Measurements from ENCODE around the gene UBL4A.

Gene UBL4A

DNA sequence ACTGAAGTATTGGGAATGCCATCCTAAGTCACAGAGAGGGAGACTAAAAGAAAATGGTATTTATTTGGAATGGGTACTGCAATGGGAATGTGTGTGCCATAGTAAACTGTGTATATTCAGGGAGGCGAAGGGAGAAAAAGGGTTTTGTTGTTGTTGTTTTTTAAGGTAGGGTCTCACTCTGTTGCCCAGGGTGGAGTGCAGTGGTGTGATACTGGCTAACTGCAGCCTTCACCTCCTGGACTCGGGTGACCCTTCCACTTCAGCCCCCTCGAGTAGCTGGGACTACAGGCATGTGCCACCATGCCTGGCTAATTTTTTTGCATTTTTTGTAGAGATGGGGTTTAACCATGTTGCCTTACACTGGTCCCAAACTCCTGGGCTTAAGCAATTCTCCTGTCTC is 8.3 kb upstream of the UBL4A start:
- no peak overlapping the region for H3K4ac ChIP-seq (ENCODE audit: low read length)
- no peak overlapping the region for H2AK5ac ChIP-seq (ENCODE audit: low read depth, low read length)
- H2BK12ac ChIP-seq (ENCODE audit: low read length) = no peak overlapping the region
- H2BK120ac ChIP-seq (ENCODE audit: low read depth, low read length) = no peak overlapping the region
- H3K9ac ChIP-seq (ENCODE audit: low read depth, low read length, poor library complexity) = no peak overlapping the region
- no peak overlapping the region for H2BK5ac ChIP-seq (ENCODE audit: low read length)
- H2BK15ac ChIP-seq (ENCODE audit: low read length) = no peak overlapping the region
- H4K8ac ChIP-seq (ENCODE audit: low read depth, low read length) = no peak overlapping the region
- H3K23ac ChIP-seq (ENCODE audit: low read depth, low read length, poor library complexity) = no peak overlapping the region
- H3K4me2 ChIP-seq (ENCODE audit: insufficient read depth, low read length, poor library complexity, severe bottlenecking) = no peak overlapping the region
- no peak overlapping the region for H3K18ac ChIP-seq (ENCODE audit: low read length)
- no peaks in the 10 kb centered on the region for H3K9me3 ChIP-seq (replicated peaks in 1 of 2; ENCODE audit: control insufficient read depth in 2 of 2, insufficient read depth in 1 of 2, low read depth in 1 of 2, low read length in 2 of 2)
- no peak overlapping the region for H2AFZ ChIP-seq (ENCODE audit: low read length)
- no peaks in the 10 kb centered on the region for H3K36me3 ChIP-seq (replicated peaks in 1 of 2; ENCODE audit: control insufficient read depth in 2 of 2, insufficient read depth in 2 of 2, low read length in 2 of 2)
- no peak overlapping the region for H4K91ac ChIP-seq (ENCODE audit: low read depth, low read length, poor library complexity)
- no peaks in the 10 kb centered on the region for H3K79me1 ChIP-seq (ENCODE audit: low read depth, low read length)
- no peaks in the 10 kb centered on the region for H3K27me3 ChIP-seq (ENCODE audit: control insufficient read depth in 3 of 3, insufficient read depth in 3 of 3, low read depth in 1 of 3, low read length in 3 of 3)
- no peak overlapping the region for H3K14ac ChIP-seq (ENCODE audit: low read length)
- H3K4me3 ChIP-seq (ENCODE audit: low read length in 2 of 2) = no peak overlapping the region
- WGBS, 2 donors (ENCODE audit: extremely low coverage in 2 of 2, insufficient read length in 2 of 2, insufficient replicate concordance in 1 of 2) = no CpG with 5 or more reads among the region's 3 CpGs
- no peak for DNase-seq (ENCODE audit: low spot score)
- no peak overlapping the region for H3K27ac ChIP-seq (replicated peaks; ENCODE audit: low read length)
- H3K4me1 ChIP-seq (ENCODE audit: control insufficient read depth in 2 of 2, insufficient read depth in 1 of 2, low read depth in 1 of 2, low read length in 2 of 2) = peaks cover 0 to 1% of the 10 kb centered on the region in 2 donors

DNA sequence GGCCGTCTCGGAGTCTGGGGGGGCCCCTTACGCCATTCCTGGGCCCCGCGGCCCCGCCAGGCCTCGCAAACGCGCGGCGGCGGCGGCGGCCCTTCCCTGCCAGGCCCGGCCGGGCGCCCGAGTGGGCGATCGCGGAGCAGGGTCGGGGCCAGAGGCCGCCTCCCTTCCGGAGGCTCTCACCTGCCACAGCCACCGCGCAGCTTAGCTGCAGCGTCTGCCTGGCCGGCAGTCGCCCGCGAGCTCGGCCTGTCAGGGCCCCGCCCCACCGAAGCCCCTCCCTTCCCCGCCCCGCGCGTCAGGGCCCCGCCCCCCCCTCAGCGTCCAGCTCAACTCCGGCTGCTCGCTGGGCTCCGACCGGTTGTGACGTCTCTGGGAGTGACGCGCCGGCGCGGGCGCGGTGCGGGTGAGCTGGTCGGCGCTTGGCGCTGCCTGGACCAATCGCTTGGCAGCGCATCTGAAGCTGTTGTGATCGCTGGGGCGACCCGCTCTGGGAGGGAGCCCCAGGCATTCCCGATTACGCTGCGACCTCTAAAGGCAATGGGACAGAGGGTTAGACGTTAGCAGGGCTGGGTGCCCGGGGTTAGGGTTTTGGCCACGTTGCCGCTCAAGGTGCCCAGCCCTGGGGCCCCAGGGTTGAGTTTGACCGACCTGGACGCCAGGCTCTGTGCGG is 4.1 kb upstream of the UBL4A start, which contains the start of gene SLC10A3:
Gene SLC10A3, minus strand, starts transcription at position 216 of the 670 bp plus-strand sequence. CDS start 1,689 bp downstream, outside the sequence.
- H2BK12ac ChIP-seq (ENCODE audit: low read length) = no peak within 1 kb of the TSS
- H3K4me3 ChIP-seq (ENCODE audit: low read length in 2 of 2) = peak within 1 kb of the TSS; percentile 57 to 84
- H4K91ac ChIP-seq (ENCODE audit: low read depth, low read length, poor library complexity) = no peak within 1 kb of the TSS
- no peak within 1 kb of the TSS for H3K4ac ChIP-seq (ENCODE audit: low read length)
- H2AFZ ChIP-seq (ENCODE audit: low read length) = peak within 1 kb of the TSS; percentile 87
- H3K23ac ChIP-seq (ENCODE audit: low read depth, low read length, poor library complexity) = no peak within 1 kb of the TSS
- no peak within 1 kb of the TSS for H4K8ac ChIP-seq (ENCODE audit: low read depth, low read length)
- H2AK5ac ChIP-seq (ENCODE audit: low read depth, low read length) = no peak within 1 kb of the TSS
- H2BK5ac ChIP-seq (ENCODE audit: low read length) = no peak within 1 kb of the TSS
- peaks cover 0 to 8% of the 10 kb centered on the region in 2 donors for H3K36me3 ChIP-seq (replicated peaks in 1 of 2; ENCODE audit: control insufficient read depth in 2 of 2, insufficient read depth in 2 of 2, low read length in 2 of 2)
- peak within 1 kb of the TSS; percentile 83 for H3K18ac ChIP-seq (ENCODE audit: low read length)
- H3K27me3 ChIP-seq (ENCODE audit: control insufficient read depth in 3 of 3, insufficient read depth in 3 of 3, low read depth in 1 of 3, low read length in 3 of 3) = no peaks in the 10 kb centered on the region
- peak within 1 kb of the TSS; percentile 38 for H3K14ac ChIP-seq (ENCODE audit: low read length)
- peak within 1 kb of the TSS; percentile 80 for H3K4me2 ChIP-seq (ENCODE audit: insufficient read depth, low read length, poor library complexity, severe bottlenecking)
- no peak within 1 kb of the TSS for H2BK15ac ChIP-seq (ENCODE audit: low read length)
- no peaks in the 10 kb centered on the region for H3K9me3 ChIP-seq (replicated peaks in 1 of 2; ENCODE audit: control insufficient read depth in 2 of 2, insufficient read depth in 1 of 2, low read depth in 1 of 2, low read length in 2 of 2)
- H3K27ac ChIP-seq (replicated peaks; ENCODE audit: low read length) = peak within 1 kb of the TSS; percentile 70
- WGBS, 2 donors (ENCODE audit: extremely low coverage in 2 of 2, insufficient read length in 2 of 2, insufficient replicate concordance in 1 of 2) = no CpG with 5 or more reads among the region's 71 CpGs
- peak within 1 kb of the TSS; percentile 63 for H3K9ac ChIP-seq (ENCODE audit: low read depth, low read length, poor library complexity)
- peak; percentile 86 for DNase-seq (ENCODE audit: low spot score)
- H3K79me1 ChIP-seq (ENCODE audit: low read depth, low read length) = no peaks in the 10 kb centered on the region
- no peak within 1 kb of the TSS for H2BK120ac ChIP-seq (ENCODE audit: low read depth, low read length)
- peaks cover 0 to 4% of the 10 kb centered on the region in 2 donors for H3K4me1 ChIP-seq (ENCODE audit: control insufficient read depth in 2 of 2, insufficient read depth in 1 of 2, low read depth in 1 of 2, low read length in 2 of 2)

DNA sequence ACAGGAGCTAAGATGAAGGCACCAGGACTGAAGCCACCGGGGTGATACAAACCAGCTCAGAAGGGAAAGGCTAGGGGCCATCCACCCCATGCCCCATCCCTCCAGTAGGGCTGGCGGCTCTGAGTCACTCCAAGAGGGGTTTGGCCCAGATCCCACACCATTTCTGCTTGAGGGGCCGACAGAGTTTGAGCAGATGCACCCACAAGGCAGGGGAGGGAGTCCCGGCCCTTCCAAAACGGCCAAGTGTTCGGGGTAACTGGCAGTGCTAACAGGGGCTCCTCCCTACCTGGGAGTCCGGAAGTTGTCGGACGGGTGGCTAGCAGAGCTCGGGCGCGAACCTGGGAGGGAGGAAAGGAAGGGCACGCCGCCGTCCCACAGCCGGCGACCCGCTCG is 3.6 kb upstream of the UBL4A start:
- Histone ChIP-seq H2BK12ac (ENCODE audit: low read length) (no peak overlapping the region), H3K4me1 (ENCODE audit: control insufficient read depth in 2 of 2, insufficient read depth in 1 of 2, low read depth in 1 of 2, low read length in 2 of 2) (peaks cover 0 to 4% of the 10 kb centered on the region in 2 donors), H3K27ac (replicated peaks; ENCODE audit: low read length) (no peak overlapping the region), H3K23ac (ENCODE audit: low read depth, low read length, poor library complexity) (no peak overlapping the region), H2BK120ac (ENCODE audit: low read depth, low read length) (no peak overlapping the region), H2BK5ac (ENCODE audit: low read length) (no peak overlapping the region), H4K91ac (ENCODE audit: low read depth, low read length, poor library complexity) (no peak overlapping the region), H3K9ac (ENCODE audit: low read depth, low read length, poor library complexity) (peak overlapping the region; percentile 63), H3K18ac (ENCODE audit: low read length) (peak overlapping the region; percentile 71), H3K9me3 (replicated peaks in 1 of 2; ENCODE audit: control insufficient read depth in 2 of 2, insufficient read depth in 1 of 2, low read depth in 1 of 2, low read length in 2 of 2) (no peaks in the 10 kb centered on the region), H3K14ac (ENCODE audit: low read length) (no peak overlapping the region), H3K4me2 (ENCODE audit: insufficient read depth, low read length, poor library complexity, severe bottlenecking) (peak overlapping the region; percentile 80), H3K79me1 (ENCODE audit: low read depth, low read length) (peaks cover 4% of the 10 kb centered on the region), H3K4ac (ENCODE audit: low read length) (no peak overlapping the region), H2AK5ac (ENCODE audit: low read depth, low read length) (no peak overlapping the region), H4K8ac (ENCODE audit: low read depth, low read length) (no peak overlapping the region), H2BK15ac (ENCODE audit: low read length) (no peak overlapping the region), H3K4me3 (ENCODE audit: low read length in 2 of 2) (peak overlapping the region; percentile 57 to 77), H2AFZ (ENCODE audit: low read length) (peak overlapping the region; percentile 70), H3K27me3 (ENCODE audit: control insufficient read depth in 3 of 3, insufficient read depth in 3 of 3, low read depth in 1 of 3, low read length in 3 of 3) (no peaks in the 10 kb centered on the region), H3K36me3 (replicated peaks in 1 of 2; ENCODE audit: control insufficient read depth in 2 of 2, insufficient read depth in 2 of 2, low read length in 2 of 2) (peaks cover under 1 to 8% of the 10 kb centered on the region in 2 donors)
- DNase-seq (ENCODE audit: low spot score) = no peak
- no CpG with 5 or more reads among the region's 19 CpGs for WGBS, 2 donors (ENCODE audit: extremely low coverage in 2 of 2, insufficient read length in 2 of 2, insufficient replicate concordance in 1 of 2)

DNA sequence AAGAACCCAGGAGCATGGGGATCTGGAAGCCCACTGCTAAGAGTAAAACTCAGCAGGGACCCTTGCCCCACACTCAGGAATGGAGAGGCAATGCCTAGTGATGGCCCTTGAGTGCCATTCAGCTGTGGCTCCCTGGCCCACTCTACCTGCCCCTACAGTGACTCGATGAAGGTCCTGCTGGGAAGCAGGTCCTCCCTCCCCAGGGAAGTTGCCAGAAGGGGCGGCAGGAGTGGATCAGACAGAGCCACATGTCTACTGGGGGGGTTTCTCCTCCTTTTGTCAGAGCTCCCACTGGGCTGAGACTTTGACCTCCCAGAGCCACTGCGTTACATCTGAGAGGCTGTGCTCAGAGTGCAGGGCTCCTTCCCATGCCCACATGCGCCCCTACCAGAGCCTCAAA is 2.8 kb upstream of the UBL4A start:
- H3K4me3 ChIP-seq (ENCODE audit: low read length in 2 of 2) = peak overlapping the region in 1 of 2 donors; percentile 6
- no peak overlapping the region for H3K23ac ChIP-seq (ENCODE audit: low read depth, low read length, poor library complexity)
- no peak overlapping the region for H2BK12ac ChIP-seq (ENCODE audit: low read length)
- H3K79me1 ChIP-seq (ENCODE audit: low read depth, low read length) = peaks cover 7% of the 10 kb centered on the region
- H3K4me1 ChIP-seq (ENCODE audit: control insufficient read depth in 2 of 2, insufficient read depth in 1 of 2, low read depth in 1 of 2, low read length in 2 of 2) = peaks cover 0 to 4% of the 10 kb centered on the region in 2 donors
- H2BK120ac ChIP-seq (ENCODE audit: low read depth, low read length) = no peak overlapping the region
- no peaks in the 10 kb centered on the region for H3K27me3 ChIP-seq (ENCODE audit: control insufficient read depth in 3 of 3, insufficient read depth in 3 of 3, low read depth in 1 of 3, low read length in 3 of 3)
- no peak overlapping the region for H3K14ac ChIP-seq (ENCODE audit: low read length)
- H2AFZ ChIP-seq (ENCODE audit: low read length) = no peak overlapping the region
- no peak overlapping the region for H2BK5ac ChIP-seq (ENCODE audit: low read length)
- H3K36me3 ChIP-seq (replicated peaks in 1 of 2; ENCODE audit: control insufficient read depth in 2 of 2, insufficient read depth in 2 of 2, low read length in 2 of 2) = peaks cover 3 to 8% of the 10 kb centered on the region in 2 donors
- H2BK15ac ChIP-seq (ENCODE audit: low read length) = no peak overlapping the region
- H3K9me3 ChIP-seq (replicated peaks in 1 of 2; ENCODE audit: control insufficient read depth in 2 of 2, insufficient read depth in 1 of 2, low read depth in 1 of 2, low read length in 2 of 2) = no peaks in the 10 kb centered on the region
- H4K91ac ChIP-seq (ENCODE audit: low read depth, low read length, poor library complexity) = no peak overlapping the region
- H3K27ac ChIP-seq (replicated peaks; ENCODE audit: low read length) = no peak overlapping the region
- H2AK5ac ChIP-seq (ENCODE audit: low read depth, low read length) = no peak overlapping the region
- no peak for DNase-seq (ENCODE audit: low spot score)
- H3K18ac ChIP-seq (ENCODE audit: low read length) = no peak overlapping the region
- H3K4ac ChIP-seq (ENCODE audit: low read length) = no peak overlapping the region
- no peak overlapping the region for H3K9ac ChIP-seq (ENCODE audit: low read depth, low read length, poor library complexity)
- no peak overlapping the region for H3K4me2 ChIP-seq (ENCODE audit: insufficient read depth, low read length, poor library complexity, severe bottlenecking)
- H4K8ac ChIP-seq (ENCODE audit: low read depth, low read length) = no peak overlapping the region
- no CpG with 5 or more reads among the region's 4 CpGs for WGBS, 2 donors (ENCODE audit: extremely low coverage in 2 of 2, insufficient read length in 2 of 2, insufficient replicate concordance in 1 of 2)
